HG03060 (cell line): ENCODE data around the gene NR2F1-AS1.

Experiments
- ATAC-seq: cut with Tn5 transposase; IDR thresholded peaks from one replicate; pipeline ENCODE4 v1.9.1; 2021; ENCODE audit warnings: low read depth, moderate number of reproducible peaks; ENCODE audit not compliant: unreplicated experiment

The NR2F1-AS1 gene

DNA sequence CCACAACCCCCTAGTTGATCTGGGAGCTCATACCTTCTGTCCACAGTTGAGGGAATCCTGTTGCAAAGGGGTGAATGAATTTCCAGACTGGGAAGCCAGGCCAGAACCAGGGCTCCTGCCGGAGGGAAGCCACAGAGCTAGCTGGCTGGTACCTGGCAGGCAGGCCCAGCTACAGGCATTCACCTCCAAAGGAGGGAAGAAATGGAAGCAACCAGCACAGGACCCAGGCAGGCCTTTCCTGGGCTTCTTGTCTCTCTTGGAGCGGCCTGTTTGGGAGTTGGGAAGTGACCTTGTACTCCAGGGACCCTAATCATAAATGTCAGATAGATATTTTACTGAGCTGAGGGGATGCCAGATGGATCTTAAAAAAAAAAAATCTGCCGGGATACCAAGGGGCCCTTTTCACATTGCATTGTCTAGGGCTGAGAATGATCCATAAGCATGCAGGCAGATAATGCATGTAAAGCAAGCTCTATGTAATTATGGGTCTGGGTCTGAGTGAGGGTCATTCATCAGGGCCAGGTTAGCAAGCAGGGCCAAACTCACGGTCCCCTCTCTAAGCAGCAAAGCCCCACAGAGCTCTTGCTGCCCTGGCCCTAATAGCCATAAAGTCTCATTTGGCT lies 10.4 kb upstream of the NR2F1-AS1 start:
- ATAC-seq = no peak

DNA sequence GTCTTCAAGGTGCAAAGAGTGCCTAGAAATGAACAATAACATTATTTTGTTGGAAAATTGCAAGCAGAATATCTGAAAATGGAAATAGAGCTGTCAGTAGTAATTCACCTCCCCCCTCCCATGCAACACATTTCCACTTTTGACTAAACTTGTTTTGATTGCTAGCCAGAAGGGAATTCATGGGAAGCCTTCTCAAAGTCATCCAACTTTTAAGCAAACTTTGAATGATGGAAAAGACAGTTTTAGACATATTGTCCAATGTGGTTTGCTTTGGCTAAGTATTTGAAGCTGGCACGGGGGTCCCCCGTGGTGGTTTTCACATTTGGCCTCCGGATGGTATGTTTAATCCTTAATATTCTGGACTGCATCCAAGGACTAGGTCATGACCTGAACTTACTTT lies 9.5 kb upstream of the NR2F1-AS1 start:
- ATAC-seq = no peak

- no peak for ATAC-seq
Measured at GRCh38 chr5:93589829-93590215, 8.8 kb upstream of the NR2F1-AS1 start.

DNA sequence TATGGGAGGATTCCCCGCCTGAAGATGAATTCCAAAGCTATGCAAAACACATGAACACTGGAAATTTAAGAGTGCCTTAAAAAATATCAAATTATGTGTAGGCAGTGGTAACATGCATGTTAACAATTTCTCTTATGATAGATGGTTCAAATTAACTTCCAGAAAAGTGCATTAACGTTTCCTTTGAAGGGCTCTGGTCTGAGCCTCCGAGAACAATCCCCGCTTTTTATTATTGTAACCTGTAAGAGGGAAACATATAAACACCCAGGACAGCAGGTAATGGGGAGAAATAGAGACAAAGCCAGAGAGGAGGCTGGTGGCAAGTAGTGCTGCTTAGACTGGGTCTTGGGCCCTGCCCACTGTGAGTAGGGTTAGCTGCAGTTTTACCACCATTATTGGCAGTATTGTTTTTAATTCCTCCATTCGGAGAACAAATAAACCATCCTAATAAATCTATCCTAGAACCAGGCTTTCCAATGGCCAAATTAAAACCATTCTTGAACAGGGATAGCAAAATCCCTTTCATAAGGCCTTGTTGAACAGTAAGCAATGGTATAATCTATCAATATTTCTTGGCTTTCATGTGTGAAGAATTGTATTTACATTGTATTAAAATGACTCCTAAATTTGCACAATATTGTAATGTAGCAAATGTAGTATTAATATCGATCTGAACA lies 8.3 kb upstream of the NR2F1-AS1 start:
- ATAC-seq = no peak

GRCh38 chr5:93588352-93589151 lies 7.5 kb upstream of the NR2F1-AS1 start:
- no peak for ATAC-seq

GRCh38 chr5:93587597-93588351 lies 6.8 kb upstream of the NR2F1-AS1 start:
- no peak for ATAC-seq

DNA sequence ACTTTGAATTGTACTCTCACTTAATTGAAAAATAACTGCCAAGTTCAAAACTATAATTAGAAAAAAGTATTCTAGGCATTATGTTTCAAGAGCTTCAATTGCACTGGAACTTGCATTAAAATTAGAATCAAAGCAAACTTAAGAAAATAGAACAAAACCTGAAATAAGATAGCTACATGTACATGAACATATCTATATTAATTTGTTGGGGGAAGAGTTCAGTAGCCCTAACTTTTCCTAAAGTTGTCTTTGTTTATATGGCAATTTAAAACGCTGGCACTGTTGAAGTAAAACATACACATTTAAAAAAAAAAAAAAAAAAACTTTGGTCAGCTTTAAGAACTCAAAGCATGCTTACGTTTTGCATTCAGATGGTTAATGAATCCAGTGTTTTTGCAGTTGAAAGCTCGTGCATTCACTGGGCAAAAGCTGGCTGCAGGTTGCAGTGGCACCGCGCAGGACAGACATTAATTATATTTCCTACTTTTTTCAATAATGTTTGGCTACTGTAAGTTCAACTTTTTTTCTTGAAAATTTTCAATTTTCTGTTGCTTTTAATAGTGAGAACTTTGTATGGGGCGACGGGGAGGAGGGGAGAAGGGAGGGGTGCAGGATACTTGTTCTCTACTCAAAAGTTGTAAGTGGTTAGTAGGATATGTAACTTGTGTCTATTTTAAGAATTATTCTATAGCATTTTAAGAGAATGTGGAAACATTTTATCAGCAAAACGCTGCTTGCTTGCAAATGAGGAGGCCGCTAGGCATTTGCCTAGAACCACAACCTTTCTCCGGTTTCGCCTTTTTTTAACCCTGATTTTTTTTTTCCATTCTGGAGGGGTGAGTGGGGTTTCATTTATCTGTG lies 5.9 kb upstream of the NR2F1-AS1 start:
- no peak for ATAC-seq

- ATAC-seq = no peak
Measured at GRCh38 chr5:93585767-93586385, 4.9 kb upstream of the NR2F1-AS1 start.

- no peak for ATAC-seq
Measured at GRCh38 chr5:93585041-93585766, 4.2 kb upstream of the NR2F1-AS1 start.

GRCh38 chr5:93584596-93585040 lies 3.6 kb upstream of the NR2F1-AS1 start:
- ATAC-seq = no peak

DNA sequence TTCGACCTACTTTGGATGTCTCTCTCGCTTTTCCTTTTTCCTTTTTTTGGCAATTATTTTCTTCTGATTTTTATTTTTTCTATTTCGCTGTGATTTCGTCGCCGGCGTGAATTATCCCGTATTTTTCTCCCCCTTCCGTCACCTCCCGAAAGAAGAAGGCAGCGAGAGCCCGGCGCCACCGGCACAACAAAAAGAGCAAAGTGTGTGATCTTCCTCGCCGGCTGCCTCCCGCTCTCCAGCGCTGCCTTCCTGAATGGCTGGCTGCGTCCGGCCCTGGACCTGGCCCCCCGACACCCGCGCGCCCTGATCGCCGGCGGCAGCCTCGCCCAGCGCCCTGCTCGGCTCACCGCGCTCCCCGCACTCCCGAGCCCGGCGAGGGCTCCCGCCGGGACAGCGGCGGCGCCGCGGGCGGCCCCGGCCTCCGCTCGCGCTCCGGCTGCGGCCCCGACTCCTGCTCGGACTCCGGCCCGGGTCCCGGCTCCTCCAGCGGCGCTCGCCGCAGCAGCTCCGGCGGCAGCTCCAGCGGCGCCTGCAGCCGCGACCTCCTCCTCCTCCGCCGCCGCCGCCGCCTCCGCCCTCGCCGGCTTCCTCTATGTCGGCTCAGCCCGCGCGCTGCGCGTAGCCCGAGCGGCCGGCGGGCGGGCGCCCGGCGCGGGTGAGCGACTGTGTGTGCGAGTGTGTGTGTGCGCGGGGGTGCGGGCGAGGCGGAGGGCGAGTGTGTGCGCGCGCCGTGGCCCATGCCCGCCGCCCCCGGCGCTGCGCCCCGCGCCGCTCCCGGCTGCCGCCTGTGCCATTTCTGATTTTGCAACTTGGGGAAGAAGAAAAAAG lies 3.0 kb upstream of the NR2F1-AS1 start:
- no peak for ATAC-seq

DNA sequence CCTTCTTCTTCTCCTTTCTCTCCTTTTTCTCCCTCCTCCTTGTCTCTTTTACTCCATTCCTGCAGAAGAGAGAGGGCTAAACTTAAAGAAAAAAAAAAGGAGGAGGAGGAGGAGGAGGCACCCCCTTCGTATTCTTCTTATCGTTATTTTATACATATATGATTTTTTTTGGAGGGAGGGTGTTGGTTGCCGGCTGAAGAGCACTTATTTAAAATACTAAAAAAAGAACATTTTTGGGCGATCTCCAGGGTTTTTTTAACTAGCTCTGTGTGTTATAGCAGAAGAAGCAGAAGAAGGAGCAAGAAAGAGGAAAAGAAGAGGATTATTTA lies 2.4 kb upstream of the NR2F1-AS1 start:
- ATAC-seq = no peak

DNA sequence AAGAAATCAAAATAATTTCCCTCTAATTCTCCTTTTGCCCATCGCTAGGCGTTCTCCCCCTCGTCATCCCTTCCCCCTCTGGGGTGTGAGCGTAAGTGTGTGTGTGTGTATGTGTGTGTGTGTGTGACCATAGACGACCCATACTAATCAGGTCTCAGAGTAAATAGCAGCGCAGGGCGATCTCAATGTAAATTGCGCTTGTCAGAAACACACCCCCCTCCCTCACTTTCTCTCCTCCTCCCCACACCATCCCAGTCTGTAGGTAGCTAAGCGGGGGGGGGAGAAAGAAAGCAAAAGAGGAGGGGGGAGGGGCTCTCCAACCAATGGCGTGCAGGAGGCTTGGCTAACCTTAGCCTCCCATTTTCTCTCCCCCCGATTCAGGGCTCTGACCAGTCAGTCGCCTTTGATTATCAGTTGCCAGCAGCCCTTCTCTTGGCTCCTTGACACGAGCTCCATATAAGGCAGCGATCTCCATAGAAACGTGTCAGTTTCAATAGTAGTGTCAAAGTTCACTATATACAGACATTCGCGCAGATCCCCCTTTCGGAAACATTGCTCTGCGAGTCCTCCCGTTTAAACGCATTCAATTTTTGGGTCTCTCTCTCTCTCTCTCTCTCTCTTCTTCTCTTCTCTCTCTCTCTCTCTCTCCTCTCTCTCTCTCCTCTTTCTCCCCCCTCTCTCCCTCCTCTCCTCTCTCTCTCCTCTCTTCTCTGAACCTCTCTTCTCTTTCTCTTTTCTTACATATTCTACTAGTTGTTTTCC lies 1.8 kb upstream of the NR2F1-AS1 start, which contains the start of gene NR2F1:
Gene NR2F1 (plus strand): TSS at position 546 of the 762 bp plus-strand sequence. CDS start 1,802 bp downstream, outside the sequence.
- ATAC-seq = no peak

DNA sequence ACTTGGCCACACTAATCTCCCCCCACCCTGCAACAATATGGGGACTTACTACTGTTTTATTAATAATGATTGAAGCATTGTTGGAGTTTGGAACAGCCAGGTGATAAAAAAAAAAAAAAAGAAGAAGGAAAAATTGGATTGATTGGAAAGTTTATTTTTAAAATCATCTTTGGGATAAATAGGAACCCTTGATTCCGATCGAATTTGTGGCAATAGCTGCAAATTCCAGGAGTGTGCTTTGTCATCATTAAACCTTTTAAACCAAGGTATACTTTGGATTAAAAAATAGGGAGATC lies 1.1 kb upstream of the NR2F1-AS1 start:
- no peak for ATAC-seq

GRCh38 chr5:93580063-93580926 lies 724 bp downstream of the NR2F1-AS1 start:
- no peak for ATAC-seq

DNA sequence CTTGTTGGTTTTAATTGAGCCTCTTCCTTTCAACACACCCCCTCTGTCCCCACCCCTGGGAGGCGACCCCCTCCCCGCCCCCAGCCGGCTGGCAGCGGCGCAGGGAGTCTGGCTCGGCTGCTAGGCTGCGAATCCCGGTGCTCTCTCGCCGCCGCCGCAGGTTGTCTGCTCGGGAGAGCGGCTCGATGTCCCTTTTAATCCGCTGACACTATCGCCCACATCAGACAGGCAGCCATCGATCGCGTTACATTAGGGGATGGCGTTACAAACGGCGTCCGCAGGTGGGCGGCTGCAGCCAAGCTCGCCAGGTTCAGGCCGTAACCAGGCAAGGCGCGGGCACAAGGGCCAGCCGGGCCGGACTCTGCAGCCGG lies 1.3 kb downstream of the NR2F1-AS1 start:
- no peak for ATAC-seq
